Large intestine (tissue), 3 donors: ENCODE measurements around the gene TSPAN1. TPM values are rescaled to one million over a fixed set of nuclear protein-coding genes. Genes with fewer than 3 reads are reported as not detected.

Experiments
- DNase-seq, 2 donors: peaks; one replicate each; pipeline versions ENCODE4 v3.0.0 to v3.0.0-alpha.2; 2013
- H3K27ac ChIP-seq: one replicate; pipeline ENCODE4 v1.5.1; 2013; ENCODE audit warnings: low read length
- H3K27me3 ChIP-seq: 2 replicates; pipeline ENCODE4 v1.6.1; 2013; ENCODE audit warnings: low read length; ENCODE audit not compliant: control insufficient read depth, insufficient read depth
- H3K36me3 ChIP-seq: 2 replicates; pipeline ENCODE4 v1.6.1; 2013; ENCODE audit warnings: low read length; ENCODE audit not compliant: control insufficient read depth, insufficient read depth
- H3K4me1 ChIP-seq: one replicate; pipeline ENCODE4 v1.6.1; 2013; ENCODE audit warnings: low read length; ENCODE audit not compliant: control insufficient read depth, insufficient read depth
- H3K4me3 ChIP-seq: one replicate; pipeline ENCODE4 v1.5.1; 2013; ENCODE audit warnings: low read length
- H3K9me3 ChIP-seq: one replicate; pipeline ENCODE4 v1.6.1; 2013; ENCODE audit warnings: mild to moderate bottlenecking, low read depth, low read length, moderate library complexity; ENCODE audit not compliant: control insufficient read depth
- WGBS: methylation state at CpG from one replicate; pipeline ENCODE4 v1.1.5; 2013; ENCODE audit warnings: low lambda C conversion rate; ENCODE audit not compliant: insufficient coverage; 5-methylcytosine and 5-hydroxymethylcytosine counted together
- polyA plus RNA-seq: library from polyadenylated mRNA; unstranded; fragments of 120-200 nt; gene quantifications from one replicate; pipeline ENCODE4 v1.2.1, GENCODE V29; 2013

The TSPAN1 gene
- polyA plus RNA-seq, 1 donor: 17.8 TPM

DNA sequence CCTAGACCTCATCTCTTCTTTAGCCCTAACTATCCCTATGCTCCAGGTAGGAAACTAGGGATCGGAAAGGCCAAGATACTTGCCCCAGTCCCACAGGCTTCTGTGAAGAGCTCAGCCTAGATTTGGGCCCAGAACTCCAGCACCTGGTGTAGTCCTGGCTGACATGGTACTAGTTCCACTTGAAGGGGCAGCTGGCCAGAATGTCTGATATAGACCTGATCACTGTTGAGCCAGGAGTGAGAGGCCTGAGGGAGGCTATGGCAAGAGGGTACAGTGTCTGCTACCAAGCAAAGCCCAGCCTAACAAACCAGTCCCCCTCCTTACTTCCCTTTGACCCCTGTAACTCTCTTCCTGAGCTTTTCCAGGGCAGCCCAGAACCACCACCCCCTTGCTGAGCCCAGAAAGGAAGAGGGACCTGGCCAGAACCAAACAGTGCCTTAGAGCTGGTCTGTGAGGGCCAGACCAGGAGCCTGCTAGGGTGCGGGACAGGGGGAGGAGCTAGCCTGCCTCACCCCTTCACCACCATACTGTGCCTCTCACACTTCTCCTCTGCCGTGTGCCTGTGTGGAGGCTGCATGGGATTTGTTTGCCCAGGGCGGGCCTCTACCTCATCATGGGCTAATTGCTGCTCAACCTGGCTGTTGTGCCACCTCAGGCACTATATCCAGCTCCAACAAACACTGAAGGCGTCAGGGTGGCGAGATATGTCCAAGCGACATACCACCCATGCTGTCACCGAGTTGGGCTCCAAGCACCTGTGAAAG is 12.4 kb downstream of the TSPAN1 start:
- DNase-seq: peak in 1 of 2 donors; percentile 76
- Histone ChIP-seq H3K9me3 (no peaks in the 10 kb centered on the region), H3K4me3 (no peak overlapping the region), H3K4me1 (peaks cover 58% of the 10 kb centered on the region), H3K27ac (peak overlapping the region; percentile 60), H3K27me3 (no peaks in the 10 kb centered on the region), H3K36me3 (peaks cover 44% of the 10 kb centered on the region)
- no CpG with 5 or more reads among the region's 8 CpGs for WGBS

GRCh38 chr1:46188295-46189030 is 13.6 kb downstream of the TSPAN1 start:
- WGBS: no CpG with 5 or more reads among the region's 6 CpGs
- H3K4me3 ChIP-seq: no peak overlapping the region
- peaks cover 50% of the 10 kb centered on the region for H3K4me1 ChIP-seq
- peaks cover 56% of the 10 kb centered on the region for H3K36me3 ChIP-seq
- H3K27me3 ChIP-seq: no peaks in the 10 kb centered on the region
- peak in 1 of 2 donors; percentile 50 for DNase-seq
- peak overlapping the region; percentile 60 for H3K27ac ChIP-seq
- H3K9me3 ChIP-seq: no peaks in the 10 kb centered on the region

DNA sequence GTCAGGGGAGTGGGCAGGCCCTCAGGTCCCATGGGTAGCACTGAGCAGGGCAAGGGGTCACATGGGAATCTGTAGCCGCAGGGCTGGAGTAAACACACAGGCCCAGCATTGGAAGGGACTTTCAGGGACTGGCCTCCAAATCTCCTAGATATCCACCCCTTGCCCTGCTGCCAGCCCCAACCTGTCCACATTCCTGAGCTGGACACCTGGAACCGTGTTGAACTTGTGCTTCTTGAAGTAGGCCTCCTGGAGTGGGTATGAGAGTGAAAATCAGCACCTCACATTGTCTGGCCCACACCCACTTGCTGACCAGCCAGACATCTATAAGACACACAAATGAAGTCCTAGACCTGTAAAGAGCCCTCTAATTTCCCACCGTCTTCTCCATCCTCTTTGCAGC is 15.7 kb downstream of the TSPAN1 start:
- H3K27ac ChIP-seq: no peak overlapping the region
- no CpG with 5 or more reads among the region's 3 CpGs for WGBS
- H3K4me1 ChIP-seq: peaks cover 33% of the 10 kb centered on the region
- H3K4me3 ChIP-seq: no peak overlapping the region
- no peaks in the 10 kb centered on the region for H3K27me3 ChIP-seq
- H3K9me3 ChIP-seq: no peaks in the 10 kb centered on the region
- peaks cover 64% of the 10 kb centered on the region for H3K36me3 ChIP-seq
- no peak for DNase-seq

GRCh38 chr1:46191033-46191701 is 16.3 kb downstream of the TSPAN1 start:
- no peaks in the 10 kb centered on the region for H3K9me3 ChIP-seq
- no peaks in the 10 kb centered on the region for H3K27me3 ChIP-seq
- H3K36me3 ChIP-seq: peaks cover 69% of the 10 kb centered on the region
- DNase-seq: no peak
- H3K27ac ChIP-seq: no peak overlapping the region
- no peak overlapping the region for H3K4me3 ChIP-seq
- 100% methylated on average over 1 of the region's 9 CpGs for WGBS
- peaks cover 27% of the 10 kb centered on the region for H3K4me1 ChIP-seq

GRCh38 chr1:46192171-46192570 is 17.3 kb downstream of the TSPAN1 start:
- WGBS: no CpG with 5 or more reads among the region's 10 CpGs
- no peak overlapping the region for H3K27ac ChIP-seq
- DNase-seq: no peak
- no peaks in the 10 kb centered on the region for H3K27me3 ChIP-seq
- H3K36me3 ChIP-seq: peaks cover 71% of the 10 kb centered on the region
- no peak overlapping the region for H3K4me3 ChIP-seq
- H3K9me3 ChIP-seq: no peaks in the 10 kb centered on the region
- H3K4me1 ChIP-seq: peaks cover 24% of the 10 kb centered on the region

- Histone ChIP-seq H3K27ac (no peak overlapping the region), H3K4me1 (peaks cover 20% of the 10 kb centered on the region), H3K9me3 (no peaks in the 10 kb centered on the region), H3K27me3 (no peaks in the 10 kb centered on the region), H3K4me3 (no peak overlapping the region), H3K36me3 (peaks cover 67% of the 10 kb centered on the region)
- DNase-seq: no peak
- WGBS: no CpG with 5 or more reads among the region's 7 CpGs
Observed at GRCh38 chr1:46193285-46193684, 18.4 kb downstream of the TSPAN1 start.

DNA sequence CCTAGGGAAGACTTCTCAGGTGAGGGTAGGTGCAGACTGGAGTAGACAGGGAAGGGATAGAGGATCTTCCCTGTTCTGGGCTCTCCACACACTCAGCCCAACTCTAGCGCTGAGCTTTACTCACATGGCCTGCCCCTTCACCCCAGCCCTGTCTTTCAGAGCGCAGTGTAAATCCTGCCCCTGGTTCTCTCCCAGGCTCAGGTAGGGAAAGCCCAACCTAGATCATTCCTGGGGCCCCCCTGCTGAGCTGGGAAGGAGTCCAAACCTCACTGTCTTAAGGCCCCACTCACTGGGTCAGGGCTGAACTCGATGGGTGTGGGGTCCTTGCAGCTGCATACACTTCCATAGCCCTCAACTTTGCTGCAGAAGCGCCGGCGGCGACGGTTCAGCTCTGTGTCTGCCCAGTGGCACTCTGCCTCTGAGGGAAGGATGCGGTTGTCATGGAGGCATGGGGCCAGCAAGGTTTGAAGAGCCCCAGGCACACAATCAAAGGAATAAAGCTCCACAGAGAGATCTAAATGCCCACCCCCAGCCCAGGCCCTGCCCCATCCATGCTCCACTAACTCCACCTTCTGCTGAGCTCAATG is 19.2 kb downstream of the TSPAN1 start:
- Histone ChIP-seq H3K4me1 (peaks cover 12% of the 10 kb centered on the region), H3K4me3 (no peak overlapping the region), H3K9me3 (no peaks in the 10 kb centered on the region), H3K27me3 (no peaks in the 10 kb centered on the region), H3K36me3 (peaks cover 62% of the 10 kb centered on the region), H3K27ac (no peak overlapping the region)
- no peak for DNase-seq
- no CpG with 5 or more reads among the region's 9 CpGs for WGBS

DNA sequence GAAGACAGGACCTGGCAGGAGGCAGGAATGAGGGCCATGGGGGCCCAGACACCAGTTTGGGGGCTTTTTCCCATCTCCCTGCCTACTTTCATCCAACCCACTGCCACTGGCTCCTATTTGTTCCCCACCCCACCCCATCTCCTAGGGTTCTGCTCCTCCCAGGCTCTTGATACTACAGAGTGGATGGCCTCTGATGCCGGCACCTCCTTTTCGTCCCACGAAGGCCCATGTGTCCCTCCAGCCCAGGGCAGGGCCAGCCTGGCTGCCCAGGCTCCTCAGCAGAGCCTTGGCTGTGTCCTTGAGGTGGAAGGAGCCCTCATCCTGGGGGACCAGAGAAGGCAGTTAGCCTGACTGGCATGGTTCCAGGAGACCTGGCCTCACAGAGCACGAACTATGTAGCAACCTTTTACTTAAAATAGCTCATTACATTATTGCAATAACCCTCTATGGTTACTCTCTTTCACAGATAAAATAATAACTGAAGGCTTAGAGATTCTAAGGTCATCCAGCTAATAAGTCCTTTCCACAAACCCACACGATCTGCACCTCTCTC is 19.8 kb downstream of the TSPAN1 start:
- Histone ChIP-seq H3K36me3 (peaks cover 57% of the 10 kb centered on the region), H3K27ac (no peak overlapping the region), H3K4me1 (peaks cover 8% of the 10 kb centered on the region), H3K27me3 (no peaks in the 10 kb centered on the region), H3K4me3 (no peak overlapping the region), H3K9me3 (no peaks in the 10 kb centered on the region)
- WGBS: 78% methylated on average over 1 of the region's 5 CpGs
- no peak for DNase-seq

DNA sequence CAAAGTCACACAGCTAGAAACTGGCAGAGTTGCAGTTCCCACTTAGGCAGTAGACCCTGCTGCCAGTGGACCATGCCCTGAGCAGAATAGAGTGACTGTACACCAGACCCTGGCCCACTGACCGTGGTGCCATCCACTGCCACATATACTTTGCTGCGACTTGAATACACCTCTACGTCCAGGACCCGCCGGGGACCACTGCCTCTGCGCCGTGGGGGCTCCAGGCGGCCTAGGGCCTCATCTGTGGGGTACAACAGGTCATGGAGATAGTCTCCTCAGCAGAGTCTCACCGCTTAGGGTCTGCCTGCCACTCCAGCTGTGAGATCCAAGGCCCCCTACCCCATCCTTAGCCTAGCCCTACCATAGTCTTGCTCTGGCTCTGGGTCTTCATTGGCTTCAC is 21.7 kb downstream of the TSPAN1 start:
- H3K4me1 ChIP-seq: peaks cover 8% of the 10 kb centered on the region
- no peaks in the 10 kb centered on the region for H3K9me3 ChIP-seq
- no peaks in the 10 kb centered on the region for H3K27me3 ChIP-seq
- H3K27ac ChIP-seq: no peak overlapping the region
- H3K4me3 ChIP-seq: no peak overlapping the region
- peaks cover 42% of the 10 kb centered on the region for H3K36me3 ChIP-seq
- no CpG with 5 or more reads among the region's 9 CpGs for WGBS
- no peak for DNase-seq

DNA sequence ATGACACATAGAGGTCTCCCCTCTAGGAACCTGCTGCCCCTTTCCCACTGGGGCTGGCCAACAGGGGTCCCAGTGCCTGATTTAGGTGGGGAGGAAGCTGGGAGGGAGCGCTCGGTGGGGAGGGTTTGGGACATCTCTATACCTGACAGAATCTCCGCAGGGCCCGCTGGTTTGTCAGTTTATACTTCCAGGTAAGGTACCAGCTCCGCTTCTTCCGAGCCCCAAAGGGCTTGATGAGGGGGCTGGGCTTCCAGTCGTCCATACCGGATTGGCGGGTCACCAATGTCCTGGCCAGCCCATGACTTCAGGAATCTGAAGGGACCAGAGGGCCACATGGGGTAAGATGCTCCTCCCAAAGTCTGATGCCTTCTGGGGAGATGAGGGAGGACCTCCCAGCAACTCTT is 22.7 kb downstream of the TSPAN1 start:
- H3K9me3 ChIP-seq: no peaks in the 10 kb centered on the region
- no peaks in the 10 kb centered on the region for H3K27me3 ChIP-seq
- H3K4me1 ChIP-seq: peaks cover 8% of the 10 kb centered on the region
- peaks cover 33% of the 10 kb centered on the region for H3K36me3 ChIP-seq
- H3K27ac ChIP-seq: peak overlapping the region; percentile 66
- no peak for DNase-seq
- no CpG with 5 or more reads among the region's 9 CpGs for WGBS
- peak overlapping the region; percentile 76 for H3K4me3 ChIP-seq
